Keratinocyte (primary cell): ENCODE results near the gene DLEC1.

Experiments used
- EZH2 ChIP-seq: IDR thresholded peaks from one replicate; pipeline ENCODE4 v1.6.1; 2012; ENCODE audit warnings: inconsistent platforms, mild to moderate bottlenecking, low read length, moderate library complexity
- TF ChIP-seq, protein P1 (sequence below), 3 experiments: IDR thresholded peaks in 1 of 3; conservative IDR thresholded peaks in 1 of 3; optimal IDR thresholded peaks in 1 of 3; 2 replicates in 2 of 3; 3 replicates in 1 of 3; pipeline versions ENCODE3 to v1.5.1; 2011; ENCODE audit warnings: low read length in 3 of 3, mild to moderate bottlenecking in 3 of 3, moderate library complexity in 2 of 3, control low read depth in 1 of 3, inconsistent platforms in 1 of 3; ENCODE audit not compliant: insufficient read depth in 2 of 3; ENCODE audit errors: extremely low read depth in 1 of 3

- TF ChIP-seq, protein P1, sequence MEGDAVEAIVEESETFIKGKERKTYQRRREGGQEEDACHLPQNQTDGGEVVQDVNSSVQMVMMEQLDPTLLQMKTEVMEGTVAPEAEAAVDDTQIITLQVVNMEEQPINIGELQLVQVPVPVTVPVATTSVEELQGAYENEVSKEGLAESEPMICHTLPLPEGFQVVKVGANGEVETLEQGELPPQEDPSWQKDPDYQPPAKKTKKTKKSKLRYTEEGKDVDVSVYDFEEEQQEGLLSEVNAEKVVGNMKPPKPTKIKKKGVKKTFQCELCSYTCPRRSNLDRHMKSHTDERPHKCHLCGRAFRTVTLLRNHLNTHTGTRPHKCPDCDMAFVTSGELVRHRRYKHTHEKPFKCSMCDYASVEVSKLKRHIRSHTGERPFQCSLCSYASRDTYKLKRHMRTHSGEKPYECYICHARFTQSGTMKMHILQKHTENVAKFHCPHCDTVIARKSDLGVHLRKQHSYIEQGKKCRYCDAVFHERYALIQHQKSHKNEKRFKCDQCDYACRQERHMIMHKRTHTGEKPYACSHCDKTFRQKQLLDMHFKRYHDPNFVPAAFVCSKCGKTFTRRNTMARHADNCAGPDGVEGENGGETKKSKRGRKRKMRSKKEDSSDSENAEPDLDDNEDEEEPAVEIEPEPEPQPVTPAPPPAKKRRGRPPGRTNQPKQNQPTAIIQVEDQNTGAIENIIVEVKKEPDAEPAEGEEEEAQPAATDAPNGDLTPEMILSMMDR (optimal IDR thresholded peaks at IDR 0.05 in 1 of 3, IDR thresholded peaks at IDR 0.05 in 1 of 3, conservative IDR thresholded peaks at IDR 0.05 in 1 of 3; ENCODE audit: extremely low read depth in 1 of 3, insufficient read depth in 2 of 3, low read length in 3 of 3), result no peak
- no peak for TF ChIP-seq EZH2
These were observed 23.8 kb downstream of the DLEC1 start for GRCh38 chr3:38062809-38063208.
